Iris pigment epithelial cell (primary cell): ENCODE data around the gene TCOF1.

ENCODE experiments used
- DNase-seq: peaks from one replicate; pipeline ENCODE4 v3.0.0-alpha.2; 2011; ENCODE audit warnings: low read depth

TCOF1 gene

GRCh38 chr5:150431048-150431447 is 73.6 kb downstream of the TCOF1 start:
- no peak for DNase-seq

DNA sequence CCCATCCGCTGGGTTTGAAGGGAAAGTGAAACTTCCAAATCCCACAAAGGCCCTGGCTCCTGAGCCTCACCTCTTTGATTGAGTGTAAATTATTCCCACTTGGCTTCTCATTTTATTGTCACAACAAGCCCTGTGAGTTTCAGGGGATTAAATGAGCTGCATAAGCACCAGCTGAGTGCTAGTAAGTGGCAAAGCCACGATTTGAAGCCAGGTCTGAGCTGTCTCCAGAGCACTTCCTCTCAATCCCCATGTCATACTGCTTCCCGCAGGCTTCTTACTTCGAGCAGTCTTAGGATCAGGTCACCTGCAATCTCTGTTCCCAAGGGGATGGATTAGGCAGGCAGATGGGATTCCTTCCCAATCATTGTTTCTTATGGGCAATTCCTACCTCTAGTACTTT is 74.1 kb downstream of the TCOF1 start:
- no peak for DNase-seq

DNA sequence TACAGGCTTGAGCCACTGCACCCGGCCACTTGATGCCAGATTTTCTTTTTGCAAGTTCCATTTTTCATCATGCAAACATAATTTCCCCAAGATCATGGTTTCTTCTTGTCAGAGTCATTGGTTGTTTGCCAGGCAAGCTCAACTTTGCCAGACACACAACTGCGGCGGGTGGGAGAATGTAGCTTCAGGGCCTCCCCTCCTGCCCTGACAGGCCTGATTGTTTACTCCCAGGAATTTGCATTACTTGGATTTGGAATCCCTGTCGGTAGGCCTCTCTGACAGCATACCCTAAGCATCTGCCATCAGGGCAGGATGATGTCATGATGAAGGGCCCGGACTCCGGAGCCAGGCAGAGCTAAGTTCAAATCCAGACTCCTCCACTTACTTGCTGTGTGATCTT is 77.0 kb downstream of the TCOF1 start:
- peak; percentile 90 for DNase-seq

DNA sequence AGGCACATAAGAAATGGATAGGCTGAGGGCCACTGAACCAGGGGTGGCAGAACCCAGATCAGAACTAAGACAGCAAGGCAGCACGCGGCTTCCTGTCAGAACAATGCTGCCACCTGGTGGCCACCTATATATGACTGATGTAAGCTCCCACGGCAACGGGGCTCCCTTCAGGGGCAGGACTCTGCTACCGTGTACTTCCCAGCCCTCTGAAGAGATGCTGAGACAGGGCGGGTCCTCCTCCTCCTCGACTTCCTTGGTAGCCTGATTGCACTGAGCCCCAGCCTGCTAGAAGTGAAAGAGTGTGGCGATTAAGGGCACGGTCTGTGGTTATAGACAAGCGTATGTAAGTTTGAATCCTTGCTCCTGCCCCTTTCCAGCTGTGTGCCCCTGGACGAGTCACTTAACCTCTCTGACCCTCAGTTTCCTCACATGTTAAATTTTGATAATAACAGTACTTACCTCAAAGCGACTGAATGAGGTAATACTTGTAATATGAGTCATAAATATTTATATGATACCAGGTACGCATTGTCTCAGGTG is 78.7 kb downstream of the TCOF1 start:
- DNase-seq, result peak; percentile 85

DNA sequence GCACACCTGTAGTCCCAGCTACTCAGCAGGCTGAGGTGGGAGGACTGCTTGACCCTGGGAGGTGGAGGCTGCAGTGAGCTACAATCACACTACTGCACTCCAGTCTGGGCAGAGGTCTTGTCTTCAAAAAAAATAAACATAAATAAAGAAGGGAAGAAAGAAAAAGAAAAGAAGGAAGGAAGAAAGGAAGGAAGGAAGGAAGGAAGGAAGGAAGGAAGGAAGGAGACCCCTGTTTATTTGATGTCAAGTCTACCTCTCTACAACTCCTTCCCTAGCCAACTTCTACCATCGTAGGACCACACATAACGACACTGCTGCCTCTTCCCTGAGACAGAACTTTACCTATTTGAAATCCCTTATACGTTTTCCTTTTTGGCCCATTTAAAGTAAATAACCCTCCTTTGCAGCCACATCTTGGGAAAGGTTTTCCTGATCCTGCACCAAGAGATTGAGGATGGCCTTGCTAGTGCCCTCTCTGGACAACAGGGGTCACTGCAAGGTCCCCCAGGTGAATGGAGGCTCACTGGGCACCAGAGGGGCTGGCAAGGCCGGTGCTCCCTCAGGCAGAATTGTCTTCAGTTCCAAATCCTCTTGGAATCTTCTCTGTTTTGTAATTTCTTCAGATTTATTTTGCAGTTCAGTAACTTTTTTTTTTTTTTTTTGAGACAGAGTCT is 81.5 kb downstream of the TCOF1 start:
- peak; percentile 27 for DNase-seq

DNA sequence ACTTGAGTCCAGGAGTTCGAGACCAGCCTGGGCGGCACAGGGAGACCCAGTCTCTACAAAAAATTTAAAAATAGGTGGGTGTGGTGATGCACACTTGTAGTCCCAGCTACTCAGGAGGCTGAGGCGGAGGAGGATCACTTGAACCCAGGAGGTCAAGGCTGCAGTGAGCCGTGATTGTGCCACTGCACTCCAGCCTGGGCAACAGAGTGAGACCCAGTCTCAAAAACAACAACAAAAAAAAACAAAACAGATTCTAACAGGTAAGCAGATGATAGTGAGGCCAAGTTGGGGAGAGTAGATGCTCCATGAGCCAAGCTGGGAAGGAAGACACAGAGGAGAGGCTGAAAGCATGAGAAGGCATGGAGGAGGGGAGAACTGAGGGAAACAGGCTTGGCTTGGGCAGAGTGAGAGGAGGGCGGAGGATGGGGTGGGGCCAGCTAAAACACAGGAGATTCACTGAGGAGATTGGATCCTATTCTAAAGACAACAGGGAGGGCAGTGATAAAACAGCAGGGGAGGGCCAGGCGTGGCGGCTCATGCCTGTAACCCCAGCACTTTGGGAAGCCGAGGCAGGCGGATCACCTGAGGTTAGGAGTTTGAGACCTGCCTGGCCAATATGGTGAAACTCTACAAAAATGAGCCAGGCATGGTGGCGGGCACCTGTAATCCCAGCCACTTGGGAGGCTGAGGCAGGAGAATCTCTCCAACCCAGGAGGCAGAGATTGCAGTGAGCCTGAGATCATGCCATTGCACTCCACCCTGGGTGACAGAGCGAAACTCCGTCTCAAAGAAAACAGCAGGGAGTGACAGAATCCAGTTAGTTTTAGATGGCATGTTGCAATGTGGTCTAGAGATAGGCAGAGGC is 83.7 kb downstream of the TCOF1 start:
- DNase-seq, result no peak

DNA sequence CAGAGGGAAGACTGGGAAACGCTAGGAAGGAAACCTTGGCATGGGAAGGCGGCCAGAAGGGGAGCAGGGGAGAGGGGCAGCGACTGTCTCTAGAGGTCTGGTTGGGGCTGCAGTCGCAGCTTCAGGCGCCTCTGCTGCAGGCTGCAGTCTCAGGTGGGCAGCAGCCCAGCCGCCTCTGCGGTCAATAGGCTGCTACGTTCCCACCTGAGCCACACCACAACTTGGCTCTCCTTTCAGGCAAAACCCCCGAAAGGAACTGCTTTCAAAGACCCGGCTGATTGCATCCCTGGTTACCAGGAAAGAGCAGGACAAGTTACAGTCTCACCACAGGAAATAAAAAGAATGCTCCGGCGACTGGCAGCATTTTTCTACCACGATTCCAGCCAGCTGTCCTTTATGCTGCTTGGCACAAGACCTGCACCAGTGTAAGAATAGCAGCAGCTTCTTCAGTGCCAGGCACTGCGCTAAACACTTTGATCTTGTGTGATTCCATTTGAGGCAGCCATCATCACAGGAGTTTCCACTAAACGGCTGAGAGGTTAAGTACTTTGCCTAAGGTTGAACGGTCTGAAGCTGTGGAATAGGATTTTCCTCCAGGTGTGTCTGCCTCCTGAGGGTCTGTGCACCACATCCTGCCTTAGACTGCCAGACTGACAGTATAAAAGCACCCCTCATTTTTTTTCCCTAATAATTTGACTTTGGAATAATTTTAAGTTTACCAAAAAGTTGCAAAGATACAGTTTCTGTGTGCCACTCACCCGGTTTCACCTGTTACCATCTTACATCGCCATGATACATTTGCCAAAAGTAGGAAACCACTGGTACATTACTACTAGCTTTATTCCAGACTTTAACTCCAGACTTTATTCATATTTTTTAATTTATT is 84.6 kb downstream of the TCOF1 start:
- no peak for DNase-seq

GRCh38 chr5:150442699-150443080 is 85.2 kb downstream of the TCOF1 start:
- DNase-seq, result no peak

- no peak for DNase-seq
Observed at GRCh38 chr5:150443242-150444075, 86.0 kb downstream of the TCOF1 start.

- no peak for DNase-seq
Observed at GRCh38 chr5:150444770-150445169, 87.3 kb downstream of the TCOF1 start.

DNA sequence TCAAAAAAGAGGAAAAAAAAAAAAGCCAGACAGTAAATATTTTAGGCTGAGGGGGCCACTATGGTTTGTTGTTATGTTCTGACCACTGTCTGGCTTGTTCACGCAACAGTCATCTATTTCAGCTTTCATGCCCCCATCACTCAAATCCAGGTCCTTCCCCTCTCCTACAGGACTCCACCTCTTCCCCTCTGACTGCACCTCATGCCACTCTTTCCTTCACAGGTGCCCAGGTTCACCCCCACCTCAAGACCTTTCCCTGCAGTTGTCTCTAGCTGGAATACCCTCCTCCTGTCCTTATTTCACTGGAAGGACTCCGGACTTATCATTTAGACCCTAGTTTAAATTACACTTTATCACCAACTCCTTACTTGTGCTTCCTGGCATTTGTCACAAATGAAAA is 88.6 kb downstream of the TCOF1 start:
- no peak for DNase-seq

DNA sequence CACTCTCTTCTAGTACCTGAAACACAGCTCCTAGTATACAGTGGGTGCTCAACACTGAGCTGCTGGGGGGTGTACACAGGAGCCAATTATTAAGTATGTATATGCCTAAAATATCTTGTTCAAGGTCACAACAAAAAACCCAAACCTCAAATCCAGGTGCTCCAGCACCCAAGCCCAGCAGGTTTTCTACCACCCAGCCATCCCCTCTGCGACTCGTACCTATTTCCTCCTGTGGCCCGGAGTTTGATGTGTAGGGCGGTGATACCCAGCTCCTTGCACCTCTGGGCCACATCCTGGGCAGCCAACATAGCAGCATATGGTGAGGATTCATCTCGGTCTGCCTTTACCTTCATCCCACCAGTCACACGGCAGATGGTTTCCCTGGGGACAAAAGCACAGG is 89.1 kb downstream of the TCOF1 start:
- no peak for DNase-seq

DNA sequence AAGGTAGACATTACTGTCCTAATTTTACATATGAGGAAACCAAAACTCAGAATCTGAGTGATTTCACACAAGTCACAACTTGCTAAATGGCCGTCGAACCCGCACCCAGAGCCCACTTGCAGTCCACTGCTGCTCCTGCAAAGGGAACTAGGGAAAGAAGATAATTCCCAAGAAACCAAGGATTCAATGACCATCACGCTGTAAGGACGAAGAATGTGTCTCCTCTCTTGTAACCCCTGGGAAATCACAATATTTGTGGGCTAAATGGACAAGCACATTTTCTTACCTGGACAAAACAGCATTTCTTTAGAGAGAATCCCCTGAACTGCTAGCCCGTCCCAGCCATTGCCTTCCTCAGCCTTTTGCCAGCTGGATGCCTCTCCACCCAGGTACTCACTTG is 89.7 kb downstream of the TCOF1 start:
- DNase-seq, result no peak

DNA sequence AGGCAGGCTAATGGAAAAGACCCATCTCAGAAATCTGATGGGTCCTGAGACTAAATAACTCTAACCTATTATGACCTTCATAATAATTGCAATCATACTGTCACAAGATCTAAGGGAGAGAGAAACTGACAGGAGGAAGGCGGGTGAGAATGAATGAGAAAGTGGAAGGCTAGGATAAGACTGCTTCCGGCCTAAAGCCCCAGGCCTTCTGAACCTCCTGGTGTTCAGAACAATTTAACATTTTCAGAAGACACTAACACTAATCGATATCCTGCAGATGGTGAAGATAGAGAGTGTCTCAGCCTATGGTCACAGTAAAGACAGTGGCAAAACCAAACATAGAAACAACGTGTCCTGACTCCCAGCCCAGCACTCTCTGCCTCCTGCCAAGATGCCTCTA is 90.8 kb downstream of the TCOF1 start:
- peak; percentile 18 for DNase-seq

DNA sequence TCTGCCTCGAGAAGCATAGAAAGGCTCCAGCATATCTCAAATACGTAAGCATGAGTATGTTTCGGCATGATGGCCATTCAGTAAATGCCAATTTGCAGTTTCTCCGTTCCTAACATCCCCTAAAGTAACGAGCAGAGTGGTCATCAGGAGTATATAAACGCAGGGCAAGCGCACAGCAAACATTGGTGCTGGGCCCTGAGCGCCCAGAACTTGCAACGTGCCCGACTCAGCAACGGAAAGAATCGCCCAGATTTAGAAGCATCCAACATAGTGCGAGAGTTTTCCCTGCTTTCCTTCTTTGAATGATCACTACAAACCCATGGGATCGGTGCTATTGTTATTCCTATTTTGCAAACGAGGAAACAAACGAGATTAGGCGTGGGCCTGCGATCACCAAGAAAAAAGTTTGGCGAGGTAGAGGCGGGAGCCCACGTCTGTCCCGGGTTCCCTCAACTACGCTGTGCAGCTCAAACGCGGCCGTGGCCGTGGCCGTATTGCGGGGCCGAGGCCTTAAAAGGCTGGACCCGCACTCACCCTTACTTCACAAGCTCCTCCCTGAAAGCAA is 91.5 kb downstream of the TCOF1 start:
- peak; percentile 26 for DNase-seq
